Natural killer cell (primary cell): ENCODE measurements around the gene NKD1. TPM values are rescaled to one million over a fixed set of nuclear protein-coding genes. Genes with fewer than 3 reads are reported as not detected.

Source experiments
- ATAC-seq, 3 donors: fragments of 150-1000 bp in 2 of 3; fragments of 200-7000 bp in 1 of 3; cut with Tn5 transposase; 1 replicate in 1 of 3; 2 replicates in 2 of 3; pipeline ENCODE4 v1.10.0; 2021; ENCODE audit warnings: mild to moderate bottlenecking in 2 of 3, moderate library complexity in 2 of 3
- DNase-seq, 2 donors: peaks; one replicate each; pipeline versions ENCODE4 v3.0.0 to v3.0.0-alpha.2; 2013 to 2021; ENCODE audit warnings: mixed read lengths in 1 of 2
- H3K27ac ChIP-seq: one replicate; pipeline ENCODE4 v1.5.1; 2013; ENCODE audit warnings: mild to moderate bottlenecking, low read length
- H3K27me3 ChIP-seq: one replicate; pipeline ENCODE4 v1.6.1; 2013; ENCODE audit warnings: low read length; ENCODE audit not compliant: control insufficient read depth, insufficient read depth
- H3K36me3 ChIP-seq: one replicate; pipeline ENCODE4 v1.6.1; 2013; ENCODE audit warnings: low read length; ENCODE audit not compliant: control insufficient read depth, insufficient read depth
- H3K4me1 ChIP-seq: one replicate; pipeline ENCODE4 v1.6.1; 2013; ENCODE audit warnings: low read length; ENCODE audit not compliant: control insufficient read depth, insufficient read depth
- H3K4me3 ChIP-seq: one replicate; pipeline ENCODE4 v1.5.1; 2013; ENCODE audit warnings: low read length
- H3K9me3 ChIP-seq: one replicate; pipeline ENCODE4 v1.6.1; 2013; ENCODE audit warnings: low read length; ENCODE audit not compliant: control insufficient read depth, insufficient read depth
- H3K27ac Mint-ChIP-seq, 2 donors: one replicate each; pipeline ENCODE4 v1.8.0; 2022; ENCODE audit warnings: mild to moderate bottlenecking in 2 of 2, mixed read lengths in 2 of 2, moderate library complexity in 1 of 2
- H3K27me3 Mint-ChIP-seq, 2 donors: one replicate each; pipeline ENCODE4 v1.8.0; 2022; ENCODE audit warnings: low read depth in 2 of 2, mixed read lengths in 2 of 2
- H3K36me3 Mint-ChIP-seq: one replicate; pipeline ENCODE4 v1.8.0; 2022; ENCODE audit warnings: mixed read lengths
- H3K4me1 Mint-ChIP-seq, 2 donors: one replicate each; pipeline ENCODE4 v1.8.0; 2022; ENCODE audit warnings: mixed read lengths in 2 of 2
- H3K4me3 Mint-ChIP-seq: one replicate; pipeline ENCODE4 v1.8.0; 2022; ENCODE audit warnings: mild to moderate bottlenecking, moderate library complexity, mixed read lengths
- H3K9me3 Mint-ChIP-seq, 2 donors: one replicate each; pipeline ENCODE4 v1.8.0; 2022; ENCODE audit warnings: mixed read lengths in 2 of 2
- CTCF ChIP-seq: fragments of 200-600 bp; IDR thresholded peaks from one replicate; pipeline ENCODE4 v1.8.0; 2022; ENCODE audit warnings: antibody characterized with exemption
- WGBS: methylation state at CpG from one replicate; pipeline ENCODE4 v1.1.7; 2013; ENCODE audit warnings: missing lambda C conversion rate; ENCODE audit not compliant: insufficient coverage; 5-methylcytosine and 5-hydroxymethylcytosine counted together
- intact Hi-C: fragments of 100-400 bp; cut with micrococcal nuclease; formaldehyde crosslinking; loops from one replicate; pipeline ENCODE4 v1.14.2; 2022
- total RNA-seq, 4 donors: library from RNA; stranded (reverse); fragments of 120-200 nt in 1 of 4; gene quantifications; one replicate each; pipeline versions ENCODE4 v1.2.3 to v1.2.4, GENCODE V29; 2013 to 2022

Gene NKD1
- total RNA-seq, 3 donors from 2014 or later (not counting 1 experiment from before 2014, with no cell fraction given): 0.75 to 1.5 (median 1.0) TPM

GRCh38 chr16:50547340-50548124 is 664 bp upstream of the NKD1 start:
- intact Hi-C loops: loop anchor here (2.0 to 10.0 kb wide), 3 partner anchors 120 to 257 kb away; no protein-coding TSS in a partner anchor
- WGBS: under 1% methylated on average over 50 of the region's 50 CpGs
- TF ChIP-seq CTCF: peak; percentile 27
- no peaks in the 10 kb centered on the region for H3K9me3 ChIP-seq
- ATAC-seq: peak; percentile 49 to 75 (median 75)
- peak overlapping the region; percentile 82 for H3K4me3 ChIP-seq
- no peaks in the 10 kb centered on the region for H3K9me3 Mint-ChIP-seq
- H3K4me1 Mint-ChIP-seq: peaks cover 5 to 16% of the 10 kb centered on the region in 2 donors
- peak; percentile 64 to 92 for DNase-seq
- H3K4me1 ChIP-seq: peaks cover 13% of the 10 kb centered on the region
- peaks cover 6% of the 10 kb centered on the region for H3K27me3 ChIP-seq
- H3K27me3 Mint-ChIP-seq: peaks cover 19 to 27% of the 10 kb centered on the region in 2 donors
- peak overlapping the region; percentile 83 to 88 for H3K27ac Mint-ChIP-seq
- H3K36me3 ChIP-seq: no peaks in the 10 kb centered on the region
- H3K27ac ChIP-seq: peak overlapping the region; percentile 43
- no peaks in the 10 kb centered on the region for H3K36me3 Mint-ChIP-seq
- peak overlapping the region; percentile 95 for H3K4me3 Mint-ChIP-seq

DNA sequence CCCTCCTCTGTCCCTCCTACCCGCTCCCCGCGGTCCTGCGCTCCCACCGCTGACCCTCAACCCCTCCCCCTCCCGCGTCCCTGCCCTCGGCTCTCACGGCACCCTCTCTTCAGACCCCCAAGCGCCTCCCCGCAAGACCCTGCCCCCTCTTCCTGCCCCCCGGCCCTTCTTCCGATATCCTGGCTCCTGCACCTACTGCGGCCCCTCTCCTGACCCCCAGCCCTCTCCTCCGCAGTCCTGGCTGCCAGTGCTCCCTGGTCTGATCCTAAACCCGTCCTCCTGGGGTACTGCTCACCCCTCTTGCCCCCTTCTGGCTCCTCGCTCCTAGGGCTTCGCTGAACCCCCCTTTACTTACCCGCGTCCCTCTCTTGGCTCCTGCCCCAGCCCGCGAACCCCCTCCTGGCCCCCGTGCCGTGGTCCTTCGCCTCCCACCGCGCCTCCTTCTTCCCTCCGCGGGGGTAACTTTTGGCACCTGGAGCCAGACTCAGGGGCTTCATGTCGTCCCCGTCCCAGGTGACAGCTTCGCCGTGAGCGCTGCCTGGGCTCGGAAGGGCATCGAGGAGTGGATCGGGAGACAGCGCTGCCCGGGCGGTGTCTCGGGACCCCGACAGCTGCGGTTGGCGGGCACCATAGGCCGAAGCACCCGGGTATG is 839 bp downstream of the NKD1 start:
- WGBS: 34% methylated on average over 46 of the region's 46 CpGs
- Histone ChIP-seq H3K27ac (no peak overlapping the region), H3K4me3 (no peak overlapping the region), H3K9me3 (no peaks in the 10 kb centered on the region), H3K36me3 (no peaks in the 10 kb centered on the region), H3K4me1 (peaks cover 13% of the 10 kb centered on the region), H3K27me3 (peaks cover 6% of the 10 kb centered on the region)
- peak in 1 of 2 donors; percentile 18 for DNase-seq
- H3K27ac Mint-ChIP-seq: peak overlapping the region in 1 of 2 donors; percentile 49
- no peak for ATAC-seq
- H3K4me3 Mint-ChIP-seq: peak overlapping the region; percentile 69
- H3K36me3 Mint-ChIP-seq: no peaks in the 10 kb centered on the region
- H3K4me1 Mint-ChIP-seq: peaks cover 5 to 16% of the 10 kb centered on the region in 2 donors
- no peaks in the 10 kb centered on the region for H3K9me3 Mint-ChIP-seq
- TF ChIP-seq CTCF: no peak
- H3K27me3 Mint-ChIP-seq: peaks cover 5 to 27% of the 10 kb centered on the region in 2 donors
- intact Hi-C loops: loop anchor here (2.0 to 10.0 kb wide), 3 partner anchors 118 to 256 kb away; no protein-coding TSS in a partner anchor

GRCh38 chr16:50549561-50549915 is 1.3 kb downstream of the NKD1 start:
- DNase-seq: no peak
- Mint-ChIP-seq H3K27ac (no peak overlapping the region), H3K9me3 (no peaks in the 10 kb centered on the region), H3K4me1 (peaks cover 5 to 16% of the 10 kb centered on the region in 2 donors), H3K4me3 (peak overlapping the region; percentile 56), H3K27me3 (peaks cover under 1 to 22% of the 10 kb centered on the region in 2 donors), H3K36me3 (no peaks in the 10 kb centered on the region)
- peaks cover 6% of the 10 kb centered on the region for H3K27me3 ChIP-seq
- ATAC-seq: no peak
- H3K27ac ChIP-seq: no peak overlapping the region
- TF ChIP-seq CTCF: no peak
- 83% methylated on average over 7 of the region's 7 CpGs for WGBS
- no peak overlapping the region for H3K4me3 ChIP-seq
- H3K9me3 ChIP-seq: no peaks in the 10 kb centered on the region
- intact Hi-C loops: loop anchor here (2.0 to 10.0 kb wide), 3 partner anchors 118 to 255 kb away; no protein-coding TSS in a partner anchor
- no peaks in the 10 kb centered on the region for H3K36me3 ChIP-seq
- H3K4me1 ChIP-seq: peaks cover 13% of the 10 kb centered on the region
